Epithelial cell of esophagus (primary cell): Measurements from ENCODE around the gene GPX1.
"Not testable (repeated sequence)": the region's sequence is repeated elsewhere in the genome, so short reads cannot be mapped to it uniquely, and the experiment has no call there.

Experiments
- DNase-seq: peaks from one replicate; pipeline ENCODE4 v3.0.0; 2010; ENCODE audit warnings: low read depth
- H3K4me3 ChIP-seq: 2 replicates; pipeline ENCODE4 v1.5.1; 2011; ENCODE audit warnings: mild to moderate bottlenecking, low read length, control low read depth
- TF ChIP-seq, protein P1 (sequence below): IDR thresholded peaks from 2 replicates; pipeline ENCODE4 v1.5.1; 2011; ENCODE audit warnings: low read depth, mild to moderate bottlenecking, low read length, control low read depth, inconsistent platforms; ENCODE audit not compliant: insufficient read depth; ENCODE audit errors: missing control alignments

GPX1 gene

DNA sequence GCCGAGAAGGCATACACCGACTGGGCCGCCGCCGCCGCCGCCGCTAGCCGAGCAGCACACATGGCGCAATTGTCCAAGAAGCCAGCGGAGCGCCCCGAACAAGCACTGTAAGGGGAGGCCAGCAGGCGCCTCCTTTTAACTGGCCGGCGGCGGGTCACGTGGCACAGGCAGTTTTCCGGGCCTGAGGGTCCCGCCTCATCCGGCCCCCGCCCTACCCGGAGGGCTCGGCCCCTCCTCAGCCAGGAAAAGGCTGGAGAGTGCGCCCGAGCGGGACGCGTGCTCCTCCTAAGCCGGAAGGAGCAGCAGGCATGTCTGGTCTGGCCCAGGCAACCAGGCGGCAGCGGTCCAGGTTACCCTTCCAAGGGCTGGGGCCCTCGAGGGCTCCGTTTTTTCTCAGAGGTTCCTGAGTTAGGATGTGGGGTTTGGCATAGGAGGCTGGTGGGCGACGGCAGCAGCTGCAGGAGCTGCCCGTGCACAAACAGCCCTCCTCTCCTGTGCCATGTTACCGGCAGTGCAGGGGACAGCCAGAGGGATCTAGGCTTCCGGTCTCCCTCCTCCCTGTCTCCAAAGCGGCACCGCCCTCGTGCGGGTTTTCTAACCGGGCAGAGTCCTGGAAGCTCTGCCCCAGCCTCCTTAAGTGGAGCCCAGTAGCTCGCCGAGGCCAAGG, at the start of gene GPX1:
Gene GPX1, minus strand, starts transcription at position 137 of the 667 bp plus-strand sequence. Its CDS starts 75 bp downstream, at position 62.
- peak; percentile 97 for DNase-seq
- peak within 1 kb of the TSS; percentile 64 for H3K4me3 ChIP-seq
- TF ChIP-seq, protein P1, sequence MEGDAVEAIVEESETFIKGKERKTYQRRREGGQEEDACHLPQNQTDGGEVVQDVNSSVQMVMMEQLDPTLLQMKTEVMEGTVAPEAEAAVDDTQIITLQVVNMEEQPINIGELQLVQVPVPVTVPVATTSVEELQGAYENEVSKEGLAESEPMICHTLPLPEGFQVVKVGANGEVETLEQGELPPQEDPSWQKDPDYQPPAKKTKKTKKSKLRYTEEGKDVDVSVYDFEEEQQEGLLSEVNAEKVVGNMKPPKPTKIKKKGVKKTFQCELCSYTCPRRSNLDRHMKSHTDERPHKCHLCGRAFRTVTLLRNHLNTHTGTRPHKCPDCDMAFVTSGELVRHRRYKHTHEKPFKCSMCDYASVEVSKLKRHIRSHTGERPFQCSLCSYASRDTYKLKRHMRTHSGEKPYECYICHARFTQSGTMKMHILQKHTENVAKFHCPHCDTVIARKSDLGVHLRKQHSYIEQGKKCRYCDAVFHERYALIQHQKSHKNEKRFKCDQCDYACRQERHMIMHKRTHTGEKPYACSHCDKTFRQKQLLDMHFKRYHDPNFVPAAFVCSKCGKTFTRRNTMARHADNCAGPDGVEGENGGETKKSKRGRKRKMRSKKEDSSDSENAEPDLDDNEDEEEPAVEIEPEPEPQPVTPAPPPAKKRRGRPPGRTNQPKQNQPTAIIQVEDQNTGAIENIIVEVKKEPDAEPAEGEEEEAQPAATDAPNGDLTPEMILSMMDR, result no peak

- no peak overlapping the region for H3K4me3 ChIP-seq
- TF ChIP-seq, protein P1, result no peak
- DNase-seq, result no peak
Measured at GRCh38 chr3:49406571-49407565, 48.7 kb upstream of the GPX1 start.

DNA sequence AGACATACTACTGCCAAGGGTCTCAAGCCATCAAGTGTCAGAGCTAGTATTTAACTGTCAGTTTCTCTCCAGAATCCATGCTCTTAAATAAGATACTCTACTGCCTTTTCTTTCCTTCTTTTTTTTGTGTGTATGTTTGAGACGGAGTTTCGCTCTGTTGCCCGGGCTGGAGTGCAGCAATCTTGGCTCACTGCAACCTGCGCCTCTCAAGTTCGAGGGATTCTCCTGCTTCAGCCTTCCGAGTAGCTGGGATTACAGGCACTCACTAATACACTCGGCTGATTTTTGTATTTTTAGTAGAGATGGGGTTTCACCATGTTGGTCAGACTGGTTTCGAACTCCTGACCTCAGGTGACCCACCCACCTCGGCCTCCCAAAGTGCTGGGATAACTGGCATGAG, 47.4 kb upstream of the GPX1 start:
- not testable (repeated sequence) for DNase-seq, H3K4me3 ChIP-seq

- H3K4me3 ChIP-seq, result no peak overlapping the region
- DNase-seq, result no peak
- TF ChIP-seq, protein P1, result no peak
Measured at GRCh38 chr3:49403891-49404290, 45.7 kb upstream of the GPX1 start.

GRCh38 chr3:49401766-49402165, 43.6 kb upstream of the GPX1 start:
- H3K4me3 ChIP-seq, result no peak overlapping the region
- no peak for DNase-seq
- TF ChIP-seq, protein P1, result no peak

DNA sequence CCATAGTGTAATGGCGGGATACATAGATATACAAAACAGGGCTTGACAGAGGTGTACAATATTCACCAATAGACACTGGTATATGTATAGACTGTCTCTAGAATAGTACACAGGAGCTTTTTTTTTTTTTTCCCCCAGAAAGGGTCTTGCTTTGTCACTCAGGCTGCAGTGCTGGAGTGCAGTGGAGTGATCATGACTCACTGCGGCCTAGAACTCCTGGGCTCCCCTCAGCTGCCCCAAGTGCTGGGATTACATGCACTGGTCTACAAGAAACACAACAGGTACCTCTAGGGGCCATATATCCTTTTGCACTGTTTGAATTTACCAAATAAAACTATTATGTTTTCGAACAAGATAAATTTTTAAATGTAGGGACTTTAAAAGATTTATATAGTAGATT, 41.3 kb upstream of the GPX1 start:
- no peak for DNase-seq
- no peak overlapping the region for H3K4me3 ChIP-seq
- TF ChIP-seq, protein P1, result no peak

GRCh38 chr3:49397470-49397869, 39.3 kb upstream of the GPX1 start:
- TF ChIP-seq, protein P1, result no peak
- H3K4me3 ChIP-seq, result no peak overlapping the region
- peak; percentile 23 for DNase-seq

- not testable (repeated sequence) for DNase-seq, H3K4me3 ChIP-seq
Measured at GRCh38 chr3:49391310-49391709, 33.2 kb upstream of the GPX1 start.
